SK-N-MC (cell line): ENCODE data around the gene HELZ.

Experiments used
- FOXP2 ChIP-seq: optimal IDR thresholded peaks from 2 replicates; pipeline ENCODE3; 2011; ENCODE audit warnings: mild to moderate bottlenecking, moderate library complexity; ENCODE audit not compliant: insufficient read depth; ENCODE audit errors: extremely low read length, control extremely low read depth
- POLR2AphosphoS5 ChIP-seq: IDR thresholded peaks from 2 replicates; pipeline ENCODE4 v1.6.1; 2012; ENCODE audit warnings: mild to moderate bottlenecking, low read depth, low read length, borderline replicate concordance

- TF ChIP-seq POLR2AphosphoS5: no peak
- TF ChIP-seq FOXP2: no peak
Observed at GRCh38 chr17:67225316-67225715, 19.7 kb downstream of the HELZ start.
